Prostate gland (tissue), 2 donors: ENCODE data around the gene TWSG1. TPM values are rescaled to one million over a fixed set of nuclear protein-coding genes. Genes with fewer than 3 reads are reported as not detected.
"Not testable (repeated sequence)": the region's sequence is repeated elsewhere in the genome, so short reads cannot be mapped to it uniquely, and the experiment has no call there.

Experiments
- DNase-seq: peaks from one replicate; pipeline ENCODE4 v3.0.0-alpha.2; 2019; ENCODE audit warnings: low spot score
- H3K27ac ChIP-seq, 2 donors: fragments of 200-600 bp; sonication (generic); 2 replicates each; pipeline ENCODE4 v1.5.1; 2017 to 2019
- H3K27me3 ChIP-seq: fragments of 200-600 bp; sonication (generic); replicated peaks from 2 replicates; pipeline ENCODE4 v1.5.1; 2019; ENCODE audit not compliant: insufficient read depth
- H3K36me3 ChIP-seq, 2 donors: fragments of 200-600 bp; sonication (generic); 1 replicate in 1 of 2; 2 replicates in 1 of 2; pipeline versions ENCODE4 v1.5.1 to v1.8.1; 2017 to 2019
- H3K4me1 ChIP-seq: fragments of 200-600 bp; sonication (generic); replicated peaks from 2 replicates; pipeline ENCODE4 v1.5.1; 2019
- H3K4me3 ChIP-seq, 2 donors: fragments of 200-600 bp; sonication (generic); 2 replicates each; pipeline ENCODE4 v1.5.1; 2017 to 2019
- H3K9me3 ChIP-seq: fragments of 200-600 bp; sonication (generic); 2 replicates; pipeline ENCODE4 v1.5.1; 2017
- POLR2A ChIP-seq: fragments of 450-650 bp; IDR thresholded peaks from one replicate; pipeline ENCODE4 v1.6.1; 2016; ENCODE audit warnings: antibody characterized with exemption, mild to moderate bottlenecking
- POLR2AphosphoS5 ChIP-seq: sonication (generic); formaldehyde crosslinking; IDR thresholded peaks from one replicate; pipeline ENCODE4 v1.6.1; 2017; ENCODE audit warnings: antibody characterized with exemption
- WGBS: methylation state at CpG from one replicate; pipeline ENCODE4 v1.1.5; 2018; 5-methylcytosine and 5-hydroxymethylcytosine counted together
- intact Hi-C: fragments of 100-400 bp; cut with DNase I; formaldehyde crosslinking; loops from one replicate; pipeline ENCODE4 v1.14.2; 2022
- total RNA-seq, 2 donors: library from RNA; depleted of rRNA; stranded (reverse); fragments of >200 nt; gene quantifications; one replicate each; pipeline ENCODE4 v1.1.0, GENCODE V29; 2016
- TF ChIP-seq, protein P1 (sequence below), 4 experiments: fragments of 200-600 bp in 2 of 4; fragments of 450-650 bp in 2 of 4; sonication (generic) in 2 of 4; IDR thresholded peaks; 1 replicate in 3 of 4; 2 replicates in 1 of 4; pipeline ENCODE4 v1.5.1; 2016 to 2019; ENCODE audit warnings: antibody characterized with exemption in 4 of 4, mild to moderate bottlenecking in 2 of 4, moderate library complexity in 2 of 4

Gene TWSG1
- total RNA-seq, 2 donors from 2014 or later, result 32.2 to 46.0 TPM

DNA sequence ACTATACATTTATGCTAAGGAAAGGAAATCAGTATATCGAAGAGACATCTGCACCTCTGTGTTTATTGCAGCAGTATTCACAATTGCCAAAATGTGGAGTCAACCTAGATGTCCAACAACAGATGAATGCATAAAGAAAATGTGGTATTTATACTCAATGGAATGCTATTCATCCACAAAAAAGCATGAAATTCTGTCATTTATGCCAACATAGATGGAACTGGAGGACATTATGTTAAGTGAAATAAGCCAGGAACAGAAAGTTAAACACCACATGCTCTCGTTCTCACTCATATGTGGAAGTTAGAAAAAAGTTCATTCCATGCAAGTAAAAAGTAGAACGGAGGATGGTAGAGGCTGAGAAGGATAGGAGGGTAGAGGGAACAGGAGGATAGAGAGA lies 59.5 kb downstream of the TWSG1 start:
- intact Hi-C loops, result no loop called here
- Histone ChIP-seq H3K27me3 (no peaks in the 10 kb centered on the region), H3K4me1 (no peaks in the 10 kb centered on the region), H3K36me3 (no peaks in the 10 kb centered on the region), H3K27ac (no peak overlapping the region), H3K9me3 (no peaks in the 10 kb centered on the region), H3K4me3 (no peak overlapping the region)
- DNase-seq, result no peak
- no peak for TF ChIP-seq POLR2AphosphoS5
- TF ChIP-seq, protein P1, sequence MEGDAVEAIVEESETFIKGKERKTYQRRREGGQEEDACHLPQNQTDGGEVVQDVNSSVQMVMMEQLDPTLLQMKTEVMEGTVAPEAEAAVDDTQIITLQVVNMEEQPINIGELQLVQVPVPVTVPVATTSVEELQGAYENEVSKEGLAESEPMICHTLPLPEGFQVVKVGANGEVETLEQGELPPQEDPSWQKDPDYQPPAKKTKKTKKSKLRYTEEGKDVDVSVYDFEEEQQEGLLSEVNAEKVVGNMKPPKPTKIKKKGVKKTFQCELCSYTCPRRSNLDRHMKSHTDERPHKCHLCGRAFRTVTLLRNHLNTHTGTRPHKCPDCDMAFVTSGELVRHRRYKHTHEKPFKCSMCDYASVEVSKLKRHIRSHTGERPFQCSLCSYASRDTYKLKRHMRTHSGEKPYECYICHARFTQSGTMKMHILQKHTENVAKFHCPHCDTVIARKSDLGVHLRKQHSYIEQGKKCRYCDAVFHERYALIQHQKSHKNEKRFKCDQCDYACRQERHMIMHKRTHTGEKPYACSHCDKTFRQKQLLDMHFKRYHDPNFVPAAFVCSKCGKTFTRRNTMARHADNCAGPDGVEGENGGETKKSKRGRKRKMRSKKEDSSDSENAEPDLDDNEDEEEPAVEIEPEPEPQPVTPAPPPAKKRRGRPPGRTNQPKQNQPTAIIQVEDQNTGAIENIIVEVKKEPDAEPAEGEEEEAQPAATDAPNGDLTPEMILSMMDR (IDR thresholded peaks at IDR 0.05), result no peak
- no peak for TF ChIP-seq POLR2A
- WGBS, result 89% methylated on average over 3 of the region's 3 CpGs

- TF ChIP-seq, protein P1 (IDR thresholded peaks at IDR 0.05), result no peak
- no peak for TF ChIP-seq POLR2AphosphoS5
- no peak for TF ChIP-seq POLR2A
- no peaks in the 10 kb centered on the region for H3K36me3 ChIP-seq
- DNase-seq, result no peak
- H3K27me3 ChIP-seq, result no peaks in the 10 kb centered on the region
- H3K4me3 ChIP-seq, result no peak overlapping the region
- no peaks in the 10 kb centered on the region for H3K9me3 ChIP-seq
- WGBS, result 19% methylated on average over 5 of the region's 5 CpGs
- no peaks in the 10 kb centered on the region for H3K4me1 ChIP-seq
- intact Hi-C loops, result no loop called here
- H3K27ac ChIP-seq, result no peak overlapping the region
Observed at GRCh38 chr18:9400197-9400596, 65.6 kb downstream of the TWSG1 start.

DNA sequence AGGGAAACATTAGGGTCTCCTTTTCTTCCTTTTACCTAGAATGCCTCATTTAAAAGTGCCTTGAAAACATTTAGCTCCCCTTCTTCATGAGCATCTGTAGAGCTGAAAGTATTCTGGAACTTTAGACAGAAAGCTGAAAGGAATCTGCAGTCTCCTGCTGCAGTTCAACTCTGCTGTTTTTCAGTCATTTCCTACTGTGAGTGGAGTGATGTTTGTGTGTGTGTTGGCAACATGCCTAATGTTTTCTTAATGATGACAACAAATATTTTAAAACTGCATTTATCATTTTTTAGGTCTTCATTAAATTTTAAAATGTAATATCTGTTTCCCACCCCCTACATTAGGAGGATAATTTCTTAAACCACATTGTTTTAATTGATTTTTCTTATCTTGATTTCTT lies 66.6 kb downstream of the TWSG1 start:
- no peaks in the 10 kb centered on the region for H3K36me3 ChIP-seq
- DNase-seq, result no peak
- intact Hi-C loops, result no loop called here
- no peaks in the 10 kb centered on the region for H3K27me3 ChIP-seq
- no peaks in the 10 kb centered on the region for H3K9me3 ChIP-seq
- H3K27ac ChIP-seq, result no peak overlapping the region
- no peaks in the 10 kb centered on the region for H3K4me1 ChIP-seq
- TF ChIP-seq POLR2AphosphoS5 (no peak), POLR2A (no peak)
- TF ChIP-seq, protein P1 (IDR thresholded peaks at IDR 0.05), result no peak
- no peak overlapping the region for H3K4me3 ChIP-seq

GRCh38 chr18:9402358-9403007 lies 67.9 kb downstream of the TWSG1 start:
- WGBS, result over 99% methylated on average over 10 of the region's 10 CpGs
- H3K9me3 ChIP-seq, DNase-seq, intact Hi-C loops, H3K27ac ChIP-seq, H3K4me1 ChIP-seq, H3K36me3 ChIP-seq, H3K27me3 ChIP-seq, H3K4me3 ChIP-seq: not testable (repeated sequence)

DNA sequence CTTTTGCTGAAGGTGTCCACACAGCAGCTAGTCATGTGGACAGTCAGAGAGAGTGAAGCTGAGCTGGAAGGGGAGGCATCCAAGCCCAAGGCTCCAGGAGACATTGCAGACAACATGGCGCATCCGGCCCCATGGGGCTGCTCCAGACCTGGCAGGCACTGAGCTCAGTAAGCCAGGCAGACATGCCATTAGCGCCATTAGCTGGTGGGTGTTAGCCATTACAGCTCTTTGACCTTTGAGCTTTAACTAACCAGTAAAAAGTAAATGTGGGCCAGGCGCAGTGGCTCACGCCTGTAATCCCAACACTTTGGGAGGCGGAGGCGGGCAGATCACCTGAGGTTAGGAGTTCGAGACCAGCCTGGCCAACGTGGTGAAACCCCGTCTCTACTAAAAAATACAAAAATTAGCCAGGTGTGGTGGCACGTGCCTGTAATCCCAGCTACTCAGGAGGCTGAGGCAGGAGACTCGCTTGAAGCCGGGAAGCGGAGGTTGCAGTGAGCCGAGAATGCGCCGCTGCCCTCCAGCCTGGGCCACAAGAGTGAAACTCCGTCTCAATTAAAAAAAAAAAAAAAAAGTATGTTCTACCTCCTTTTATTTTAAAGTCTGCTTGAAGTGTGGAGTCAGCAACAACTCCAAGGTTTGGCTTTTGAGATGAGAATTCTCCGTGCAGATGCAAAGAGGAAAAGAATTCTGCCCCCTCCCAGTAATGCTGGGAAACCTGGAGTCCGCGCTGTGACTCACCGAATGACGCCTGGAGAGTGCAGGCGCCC lies 69.4 kb downstream of the TWSG1 start:
- WGBS, result 89% methylated on average over 24 of the region's 24 CpGs
- intact Hi-C loops, result no loop called here
- TF ChIP-seq POLR2AphosphoS5, result no peak
- TF ChIP-seq, protein P1 (IDR thresholded peaks at IDR 0.05), result no peak
- Histone ChIP-seq H3K27ac (no peak overlapping the region), H3K4me1 (no peaks in the 10 kb centered on the region), H3K4me3 (no peak overlapping the region), H3K27me3 (no peaks in the 10 kb centered on the region), H3K9me3 (no peaks in the 10 kb centered on the region), H3K36me3 (no peaks in the 10 kb centered on the region)
- no peak for DNase-seq
